ENCODE measurements around the gene SFR1. TPM values are rescaled to one million over a fixed set of nuclear protein-coding genes. Genes with fewer than 3 reads are reported as not detected.

The SFR1 gene
- polyA plus RNA-seq, 4 donors, result 3.1 to 10.6 (median 7.4) TPM

- Histone ChIP-seq H3K27ac (ENCODE audit: low read depth in 1 of 3, low read length in 2 of 3) (no peak overlapping the region), H3K9me3 (ENCODE audit: control insufficient read depth in 2 of 2, insufficient read depth in 1 of 2, low read depth in 1 of 2, low read length in 1 of 2) (no peaks in the 10 kb centered on the region), H3K4me3 (ENCODE audit: low read depth in 1 of 3, low read length in 3 of 3) (no peak overlapping the region), H3K4me1 (ENCODE audit: control insufficient read depth in 3 of 3, insufficient read depth in 2 of 3, low read depth in 1 of 3, low read length in 2 of 3) (peaks cover 0 to 2% (median 0%) of the 10 kb centered on the region in 3 donors), H3K36me3 (ENCODE audit: control insufficient read depth in 3 of 3, insufficient read depth in 2 of 3, low read depth in 1 of 3, low read length in 3 of 3) (peaks cover 0 to 3% (median 0%) of the 10 kb centered on the region in 3 donors), H3K27me3 (ENCODE audit: control insufficient read depth in 3 of 3, insufficient read depth in 3 of 3, low read length in 3 of 3) (no peaks in the 10 kb centered on the region)
- DNase-seq (no peak), FAIRE-seq (no peak)
- WGBS, 3 donors, result 68 to 84% (median 76%) methylated on average over 2 of the region's 2 CpGs
These were observed 6.2 kb downstream of the SFR1 start for GRCh38 chr10:104128214-104128613.

- H3K27me3 ChIP-seq (ENCODE audit: control insufficient read depth in 3 of 3, insufficient read depth in 3 of 3, low read length in 3 of 3), result no peaks in the 10 kb centered on the region
- 62 to 71% (median 66%) methylated on average over 3 of the region's 3 CpGs for WGBS, 3 donors
- FAIRE-seq (no peak), DNase-seq (no peak)
- no peak overlapping the region for H3K27ac ChIP-seq (ENCODE audit: low read depth in 1 of 3, low read length in 2 of 3)
- no peaks in the 10 kb centered on the region for H3K36me3 ChIP-seq (ENCODE audit: control insufficient read depth in 3 of 3, insufficient read depth in 2 of 3, low read depth in 1 of 3, low read length in 3 of 3)
- no peaks in the 10 kb centered on the region for H3K9me3 ChIP-seq (ENCODE audit: control insufficient read depth in 2 of 2, insufficient read depth in 1 of 2, low read depth in 1 of 2, low read length in 1 of 2)
- H3K4me3 ChIP-seq (ENCODE audit: low read depth in 1 of 3, low read length in 3 of 3), result no peak overlapping the region
- no peaks in the 10 kb centered on the region for H3K4me1 ChIP-seq (ENCODE audit: control insufficient read depth in 3 of 3, insufficient read depth in 2 of 3, low read depth in 1 of 3, low read length in 2 of 3)
These were observed 8.1 kb downstream of the SFR1 start for GRCh38 chr10:104130041-104130440.

- H3K27me3 ChIP-seq (ENCODE audit: control insufficient read depth in 3 of 3, insufficient read depth in 3 of 3, low read length in 3 of 3), result peaks cover 0 to 2% (median 0%) of the 10 kb centered on the region in 3 donors
- no peaks in the 10 kb centered on the region for H3K4me1 ChIP-seq (ENCODE audit: control insufficient read depth in 3 of 3, insufficient read depth in 2 of 3, low read depth in 1 of 3, low read length in 2 of 3)
- H3K36me3 ChIP-seq (ENCODE audit: control insufficient read depth in 3 of 3, insufficient read depth in 2 of 3, low read depth in 1 of 3, low read length in 3 of 3), result no peaks in the 10 kb centered on the region
- H3K27ac ChIP-seq (ENCODE audit: low read depth in 1 of 3, low read length in 2 of 3), result no peak overlapping the region
- 87 to 93% (median 93%) methylated on average over 6 of the region's 6 CpGs for WGBS, 3 donors
- no peaks in the 10 kb centered on the region for H3K9me3 ChIP-seq (ENCODE audit: control insufficient read depth in 2 of 2, insufficient read depth in 1 of 2, low read depth in 1 of 2, low read length in 1 of 2)
- FAIRE-seq, result no peak
- no peak overlapping the region for H3K4me3 ChIP-seq (ENCODE audit: low read depth in 1 of 3, low read length in 3 of 3)
- DNase-seq, result no peak
These were observed 16.2 kb downstream of the SFR1 start for GRCh38 chr10:104138131-104138530.

GRCh38 chr10:104139221-104139620 lies 17.2 kb downstream of the SFR1 start:
- H3K4me3 ChIP-seq (ENCODE audit: low read depth in 1 of 3, low read length in 3 of 3), result no peak overlapping the region
- H3K9me3 ChIP-seq (ENCODE audit: control insufficient read depth in 2 of 2, insufficient read depth in 1 of 2, low read depth in 1 of 2, low read length in 1 of 2), result no peaks in the 10 kb centered on the region
- no peak overlapping the region for H3K27ac ChIP-seq (ENCODE audit: low read depth in 1 of 3, low read length in 2 of 3)
- no peaks in the 10 kb centered on the region for H3K36me3 ChIP-seq (ENCODE audit: control insufficient read depth in 3 of 3, insufficient read depth in 2 of 3, low read depth in 1 of 3, low read length in 3 of 3)
- DNase-seq, result no peak
- no peaks in the 10 kb centered on the region for H3K4me1 ChIP-seq (ENCODE audit: control insufficient read depth in 3 of 3, insufficient read depth in 2 of 3, low read depth in 1 of 3, low read length in 2 of 3)
- 60 to 74% (median 67%) methylated on average over 5 of the region's 5 CpGs for WGBS, 3 donors
- peaks cover 0 to 2% (median 0%) of the 10 kb centered on the region in 3 donors for H3K27me3 ChIP-seq (ENCODE audit: control insufficient read depth in 3 of 3, insufficient read depth in 3 of 3, low read length in 3 of 3)
- FAIRE-seq, result no peak

- DNase-seq (no peak), FAIRE-seq (no peak)
- no peak overlapping the region for H3K4me3 ChIP-seq (ENCODE audit: low read depth in 1 of 3, low read length in 3 of 3)
- H3K9me3 ChIP-seq (ENCODE audit: control insufficient read depth in 2 of 2, insufficient read depth in 1 of 2, low read depth in 1 of 2, low read length in 1 of 2), result no peaks in the 10 kb centered on the region
- H3K36me3 ChIP-seq (ENCODE audit: control insufficient read depth in 3 of 3, insufficient read depth in 2 of 3, low read depth in 1 of 3, low read length in 3 of 3), result no peaks in the 10 kb centered on the region
- H3K27ac ChIP-seq (ENCODE audit: low read depth in 1 of 3, low read length in 2 of 3), result no peak overlapping the region
- H3K4me1 ChIP-seq (ENCODE audit: control insufficient read depth in 3 of 3, insufficient read depth in 2 of 3, low read depth in 1 of 3, low read length in 2 of 3), result no peaks in the 10 kb centered on the region
- peaks cover 0 to 2% (median 0%) of the 10 kb centered on the region in 3 donors for H3K27me3 ChIP-seq (ENCODE audit: control insufficient read depth in 3 of 3, insufficient read depth in 3 of 3, low read length in 3 of 3)
- WGBS, 3 donors, result 36 to 51% (median 47%) methylated on average over 1 of the region's 1 CpG
These were observed 20.1 kb downstream of the SFR1 start for GRCh38 chr10:104142081-104142480.

- H3K9me3 ChIP-seq (ENCODE audit: control insufficient read depth in 2 of 2, insufficient read depth in 1 of 2, low read depth in 1 of 2, low read length in 1 of 2), result no peaks in the 10 kb centered on the region
- FAIRE-seq (no peak), DNase-seq (peak in 1 of 2 donors; percentile 35)
- no peak overlapping the region for H3K4me3 ChIP-seq (ENCODE audit: low read depth in 1 of 3, low read length in 3 of 3)
- peaks cover 0 to 2% (median 0%) of the 10 kb centered on the region in 3 donors for H3K27me3 ChIP-seq (ENCODE audit: control insufficient read depth in 3 of 3, insufficient read depth in 3 of 3, low read length in 3 of 3)
- H3K36me3 ChIP-seq (ENCODE audit: control insufficient read depth in 3 of 3, insufficient read depth in 2 of 3, low read depth in 1 of 3, low read length in 3 of 3), result no peaks in the 10 kb centered on the region
- no peaks in the 10 kb centered on the region for H3K4me1 ChIP-seq (ENCODE audit: control insufficient read depth in 3 of 3, insufficient read depth in 2 of 3, low read depth in 1 of 3, low read length in 2 of 3)
- H3K27ac ChIP-seq (ENCODE audit: low read depth in 1 of 3, low read length in 2 of 3), result no peak overlapping the region
- WGBS, 3 donors, result 23 to 55% (median 41%) methylated on average over 3 of the region's 3 CpGs
These were observed 21.9 kb downstream of the SFR1 start for GRCh38 chr10:104143829-104144228.

GRCh38 chr10:104144931-104145330 lies 23.0 kb downstream of the SFR1 start:
- H3K4me3 ChIP-seq (ENCODE audit: low read depth in 1 of 3, low read length in 3 of 3), result no peak overlapping the region
- H3K4me1 ChIP-seq (ENCODE audit: control insufficient read depth in 3 of 3, insufficient read depth in 2 of 3, low read depth in 1 of 3, low read length in 2 of 3), result no peaks in the 10 kb centered on the region
- WGBS, 3 donors, result 63 to 79% (median 75%) methylated on average over 4 of the region's 4 CpGs
- DNase-seq (no peak), FAIRE-seq (no peak)
- H3K27me3 ChIP-seq (ENCODE audit: control insufficient read depth in 3 of 3, insufficient read depth in 3 of 3, low read length in 3 of 3), result peaks cover 0 to 2% (median 0%) of the 10 kb centered on the region in 3 donors
- H3K9me3 ChIP-seq (ENCODE audit: control insufficient read depth in 2 of 2, insufficient read depth in 1 of 2, low read depth in 1 of 2, low read length in 1 of 2), result no peaks in the 10 kb centered on the region
- no peak overlapping the region for H3K27ac ChIP-seq (ENCODE audit: low read depth in 1 of 3, low read length in 2 of 3)
- H3K36me3 ChIP-seq (ENCODE audit: control insufficient read depth in 3 of 3, insufficient read depth in 2 of 3, low read depth in 1 of 3, low read length in 3 of 3), result no peaks in the 10 kb centered on the region

GRCh38 chr10:104146882-104147281 lies 24.9 kb downstream of the SFR1 start:
- H3K9me3 ChIP-seq (ENCODE audit: control insufficient read depth in 2 of 2, insufficient read depth in 1 of 2, low read depth in 1 of 2, low read length in 1 of 2), result no peaks in the 10 kb centered on the region
- H3K27me3 ChIP-seq (ENCODE audit: control insufficient read depth in 3 of 3, insufficient read depth in 3 of 3, low read length in 3 of 3), result no peaks in the 10 kb centered on the region
- DNase-seq (no peak), FAIRE-seq (no peak)
- H3K27ac ChIP-seq (ENCODE audit: low read depth in 1 of 3, low read length in 2 of 3), result no peak overlapping the region
- H3K4me1 ChIP-seq (ENCODE audit: control insufficient read depth in 3 of 3, insufficient read depth in 2 of 3, low read depth in 1 of 3, low read length in 2 of 3), result no peaks in the 10 kb centered on the region
- H3K36me3 ChIP-seq (ENCODE audit: control insufficient read depth in 3 of 3, insufficient read depth in 2 of 3, low read depth in 1 of 3, low read length in 3 of 3), result no peaks in the 10 kb centered on the region
- H3K4me3 ChIP-seq (ENCODE audit: low read depth in 1 of 3, low read length in 3 of 3), result no peak overlapping the region
- 88 to 94% (median 90%) methylated on average over 1 of the region's 1 CpG for WGBS, 3 donors

GRCh38 chr10:104150139-104150538 lies 28.2 kb downstream of the SFR1 start:
- peaks cover 1 to 3% of the 10 kb centered on the region in 2 donors for H3K9me3 ChIP-seq (ENCODE audit: control insufficient read depth in 2 of 2, insufficient read depth in 1 of 2, low read depth in 1 of 2, low read length in 1 of 2)
- no peaks in the 10 kb centered on the region for H3K27me3 ChIP-seq (ENCODE audit: control insufficient read depth in 3 of 3, insufficient read depth in 3 of 3, low read length in 3 of 3)
- FAIRE-seq (no peak), DNase-seq (no peak)
- no peak overlapping the region for H3K27ac ChIP-seq (ENCODE audit: low read depth in 1 of 3, low read length in 2 of 3)
- H3K36me3 ChIP-seq (ENCODE audit: control insufficient read depth in 3 of 3, insufficient read depth in 2 of 3, low read depth in 1 of 3, low read length in 3 of 3), result no peaks in the 10 kb centered on the region
- no peaks in the 10 kb centered on the region for H3K4me1 ChIP-seq (ENCODE audit: control insufficient read depth in 3 of 3, insufficient read depth in 2 of 3, low read depth in 1 of 3, low read length in 2 of 3)
- H3K4me3 ChIP-seq (ENCODE audit: low read depth in 1 of 3, low read length in 3 of 3), result no peak overlapping the region
